OCI-LY3 (cell line): ENCODE results near the gene GPR62.
"Not testable (repeated sequence)": the region's sequence is repeated elsewhere in the genome, so short reads cannot be mapped to it uniquely, and the experiment has no call there.

ENCODE experiments used
- CTCF ChIP-seq: fragments of 200-600, 300-600 bp; sonication (generic); IDR thresholded peaks from 2 replicates; pipeline ENCODE4 v1.5.1; 2014; ENCODE audit warnings: antibody characterized with exemption, low read length, low read depth
- EZH2phosphoT487 ChIP-seq: fragments of 200-600 bp; shearing (Covaris generic); IDR thresholded peaks from 2 replicates; pipeline ENCODE4 v1.6.1; 2018; ENCODE audit warnings: antibody characterized with exemption, mixed run types, low read depth

GRCh38 chr3:51990501-51990971 lies 35.4 kb downstream of the GPR62 start:
- TF ChIP-seq CTCF, EZH2phosphoT487: not testable (repeated sequence)
